Measurements from ENCODE around the gene MBP.

The MBP gene

GRCh38 chr18:77164763-77165485, 32.3 kb upstream of the MBP start:
- Histone ChIP-seq H3K27ac (no peak overlapping the region), H3K36me3 (no peaks in the 10 kb centered on the region), H3K4me3 (ENCODE audit: low read depth in 1 of 2, low read length in 1 of 2) (no peak overlapping the region), H3K9me3 (no peaks in the 10 kb centered on the region), H3K4me1 (ENCODE audit: control insufficient read depth in 1 of 2, insufficient read depth in 1 of 2, low read depth in 1 of 2, low read length in 1 of 2) (peaks cover 29 to 30% of the 10 kb centered on the region in 2 experiments), H3K27me3 (no peaks in the 10 kb centered on the region)
- TF ChIP-seq CTCF (IDR thresholded peaks at IDR 0.05), result no peak

GRCh38 chr18:77164026-77164425, 31.4 kb upstream of the MBP start:
- H3K9me3 ChIP-seq, result no peaks in the 10 kb centered on the region
- no peaks in the 10 kb centered on the region for H3K27me3 ChIP-seq
- H3K4me3 ChIP-seq (ENCODE audit: low read depth in 1 of 2, low read length in 1 of 2), result no peak overlapping the region
- peaks cover 32 to 33% of the 10 kb centered on the region in 2 experiments for H3K4me1 ChIP-seq (ENCODE audit: control insufficient read depth in 1 of 2, insufficient read depth in 1 of 2, low read depth in 1 of 2, low read length in 1 of 2)
- no peak for TF ChIP-seq CTCF (IDR thresholded peaks at IDR 0.05)
- H3K36me3 ChIP-seq, result no peaks in the 10 kb centered on the region
- H3K27ac ChIP-seq, result no peak overlapping the region

- Histone ChIP-seq H3K27me3 (no peaks in the 10 kb centered on the region), H3K9me3 (no peaks in the 10 kb centered on the region), H3K4me3 (ENCODE audit: low read depth in 1 of 2, low read length in 1 of 2) (no peak overlapping the region), H3K27ac (peak overlapping the region; percentile 85), H3K36me3 (no peaks in the 10 kb centered on the region), H3K4me1 (ENCODE audit: control insufficient read depth in 1 of 2, insufficient read depth in 1 of 2, low read depth in 1 of 2, low read length in 1 of 2) (peaks cover 32 to 33% of the 10 kb centered on the region in 2 experiments)
- no peak for TF ChIP-seq CTCF (IDR thresholded peaks at IDR 0.05)
Measured at GRCh38 chr18:77162580-77162979, 30.0 kb upstream of the MBP start.

GRCh38 chr18:77161961-77162360, 29.4 kb upstream of the MBP start:
- H3K27ac ChIP-seq, result peak overlapping the region; percentile 85
- peaks cover 32 to 33% of the 10 kb centered on the region in 2 experiments for H3K4me1 ChIP-seq (ENCODE audit: control insufficient read depth in 1 of 2, insufficient read depth in 1 of 2, low read depth in 1 of 2, low read length in 1 of 2)
- no peaks in the 10 kb centered on the region for H3K36me3 ChIP-seq
- peak overlapping the region; percentile 15 to 42 for H3K4me3 ChIP-seq (ENCODE audit: low read depth in 1 of 2, low read length in 1 of 2)
- no peaks in the 10 kb centered on the region for H3K27me3 ChIP-seq
- no peak for TF ChIP-seq CTCF (IDR thresholded peaks at IDR 0.05)
- H3K9me3 ChIP-seq, result no peaks in the 10 kb centered on the region

GRCh38 chr18:77161383-77161782, 28.8 kb upstream of the MBP start:
- no peaks in the 10 kb centered on the region for H3K27me3 ChIP-seq
- H3K36me3 ChIP-seq, result no peaks in the 10 kb centered on the region
- H3K9me3 ChIP-seq, result no peaks in the 10 kb centered on the region
- H3K27ac ChIP-seq, result peak overlapping the region; percentile 85
- TF ChIP-seq CTCF (IDR thresholded peaks at IDR 0.05), result no peak
- peaks cover 32 to 33% of the 10 kb centered on the region in 2 experiments for H3K4me1 ChIP-seq (ENCODE audit: control insufficient read depth in 1 of 2, insufficient read depth in 1 of 2, low read depth in 1 of 2, low read length in 1 of 2)
- H3K4me3 ChIP-seq (ENCODE audit: low read depth in 1 of 2, low read length in 1 of 2), result peak overlapping the region; percentile 15 to 42

Measured in neutrophil (primary cell).